Left ventricle myocardium inferior (tissue), 1 donor: Measurements from ENCODE around the gene CCDC179. TPM values are rescaled to one million over a fixed set of nuclear protein-coding genes. Genes with fewer than 3 reads are reported as not detected.

Experiments used
- DNase-seq: peaks from one replicate; pipeline ENCODE4 v3.0.0-alpha.2; 2020
- H3K27ac ChIP-seq: fragments of 200-600 bp; replicated peaks from 2 replicates; pipeline ENCODE4 v1.8.0; 2021
- H3K27me3 ChIP-seq: fragments of 200-600 bp; 2 replicates; pipeline ENCODE4 v1.8.0; 2021; ENCODE audit warnings: low read depth
- H3K36me3 ChIP-seq: fragments of 200-600 bp; 2 replicates; pipeline ENCODE4 v1.8.0; 2021
- H3K4me1 ChIP-seq: fragments of 200-600 bp; 2 replicates; pipeline ENCODE4 v1.8.0; 2021
- H3K4me3 ChIP-seq: fragments of 200-600 bp; 2 replicates; pipeline ENCODE4 v1.8.0; 2021; ENCODE audit warnings: mild to moderate bottlenecking, moderate library complexity
- H3K9me3 ChIP-seq: fragments of 200-600 bp; replicated peaks from 2 replicates; pipeline ENCODE4 v1.8.0; 2021
- intact Hi-C: fragments of 100-400 bp; cut with micrococcal nuclease; formaldehyde crosslinking; loops from one replicate; pipeline ENCODE4 v1.11.0; 2022
- total RNA-seq: library from RNA; stranded (reverse); fragmentation: NEBNext Ultra II Directional; extraction: Animal tissue kit (Norgen Biotek cat#: 25700); gene quantifications from one replicate; pipeline ENCODE4 v1.2.1, GENCODE V29; 2021
- TF ChIP-seq, protein P1 (sequence below): fragments of 200-600 bp; IDR thresholded peaks from 2 replicates; pipeline ENCODE4 v1.8.0; 2021; ENCODE audit warnings: antibody characterized with exemption, mild to moderate bottlenecking, borderline replicate concordance
- donor health status: DM: no; HTN: yes; CAD: no; lungs with severe emphysema.

Gene CCDC179
- total RNA-seq, 1 donor from 2014 or later = not detected

DNA sequence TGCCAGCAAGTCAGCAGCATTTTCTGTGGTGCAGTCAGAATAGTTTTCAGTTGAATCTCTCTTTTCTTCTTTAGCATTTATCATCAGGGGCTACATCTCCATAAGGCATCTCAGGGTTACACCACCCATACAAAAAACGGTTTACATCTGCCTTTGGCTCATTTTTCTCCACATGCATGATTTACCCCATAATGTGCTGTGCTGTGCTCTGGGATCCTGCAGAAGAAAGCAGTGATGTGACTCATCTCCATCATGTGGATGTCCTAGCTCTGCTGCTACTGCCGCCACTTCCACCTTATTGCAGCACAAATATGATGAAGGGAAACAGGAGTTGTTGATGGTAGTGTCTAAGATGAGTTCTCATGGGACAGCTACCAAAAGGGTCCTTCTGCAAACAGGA lies 30.0 kb upstream of the CCDC179 start:
- intact Hi-C loops = no loop called here
- H3K27me3 ChIP-seq = no peaks in the 10 kb centered on the region
- no peaks in the 10 kb centered on the region for H3K4me1 ChIP-seq
- no peaks in the 10 kb centered on the region for H3K36me3 ChIP-seq
- TF ChIP-seq, protein P1, sequence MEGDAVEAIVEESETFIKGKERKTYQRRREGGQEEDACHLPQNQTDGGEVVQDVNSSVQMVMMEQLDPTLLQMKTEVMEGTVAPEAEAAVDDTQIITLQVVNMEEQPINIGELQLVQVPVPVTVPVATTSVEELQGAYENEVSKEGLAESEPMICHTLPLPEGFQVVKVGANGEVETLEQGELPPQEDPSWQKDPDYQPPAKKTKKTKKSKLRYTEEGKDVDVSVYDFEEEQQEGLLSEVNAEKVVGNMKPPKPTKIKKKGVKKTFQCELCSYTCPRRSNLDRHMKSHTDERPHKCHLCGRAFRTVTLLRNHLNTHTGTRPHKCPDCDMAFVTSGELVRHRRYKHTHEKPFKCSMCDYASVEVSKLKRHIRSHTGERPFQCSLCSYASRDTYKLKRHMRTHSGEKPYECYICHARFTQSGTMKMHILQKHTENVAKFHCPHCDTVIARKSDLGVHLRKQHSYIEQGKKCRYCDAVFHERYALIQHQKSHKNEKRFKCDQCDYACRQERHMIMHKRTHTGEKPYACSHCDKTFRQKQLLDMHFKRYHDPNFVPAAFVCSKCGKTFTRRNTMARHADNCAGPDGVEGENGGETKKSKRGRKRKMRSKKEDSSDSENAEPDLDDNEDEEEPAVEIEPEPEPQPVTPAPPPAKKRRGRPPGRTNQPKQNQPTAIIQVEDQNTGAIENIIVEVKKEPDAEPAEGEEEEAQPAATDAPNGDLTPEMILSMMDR = no peak
- DNase-seq = no peak
- no peaks in the 10 kb centered on the region for H3K9me3 ChIP-seq
- no peak overlapping the region for H3K27ac ChIP-seq
- H3K4me3 ChIP-seq = no peak overlapping the region

DNA sequence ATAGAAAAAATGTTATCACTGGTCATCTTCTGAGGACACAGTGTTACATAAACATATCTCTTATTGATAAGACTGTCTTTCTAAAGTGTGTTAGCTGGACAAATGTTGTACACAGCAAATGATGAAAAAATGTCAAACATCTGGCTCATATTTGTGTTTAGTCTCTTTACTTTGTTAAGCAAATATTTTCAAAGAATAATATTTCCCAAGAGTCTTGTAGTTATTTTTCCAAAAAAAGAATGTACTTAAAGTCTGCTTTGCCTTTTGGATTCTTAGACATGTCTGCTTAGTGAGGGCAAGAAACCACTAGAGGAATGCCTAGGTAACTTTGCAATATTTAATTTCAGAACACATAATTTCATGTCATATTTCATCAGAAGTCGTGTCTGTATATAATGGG lies 23.9 kb upstream of the CCDC179 start:
- no peak overlapping the region for H3K27ac ChIP-seq
- H3K27me3 ChIP-seq = no peaks in the 10 kb centered on the region
- no peak overlapping the region for H3K4me3 ChIP-seq
- H3K4me1 ChIP-seq = peaks cover 4% of the 10 kb centered on the region
- TF ChIP-seq, protein P1 = no peak
- no peak for DNase-seq
- no peaks in the 10 kb centered on the region for H3K36me3 ChIP-seq
- no peaks in the 10 kb centered on the region for H3K9me3 ChIP-seq
- intact Hi-C loops = no loop called here

DNA sequence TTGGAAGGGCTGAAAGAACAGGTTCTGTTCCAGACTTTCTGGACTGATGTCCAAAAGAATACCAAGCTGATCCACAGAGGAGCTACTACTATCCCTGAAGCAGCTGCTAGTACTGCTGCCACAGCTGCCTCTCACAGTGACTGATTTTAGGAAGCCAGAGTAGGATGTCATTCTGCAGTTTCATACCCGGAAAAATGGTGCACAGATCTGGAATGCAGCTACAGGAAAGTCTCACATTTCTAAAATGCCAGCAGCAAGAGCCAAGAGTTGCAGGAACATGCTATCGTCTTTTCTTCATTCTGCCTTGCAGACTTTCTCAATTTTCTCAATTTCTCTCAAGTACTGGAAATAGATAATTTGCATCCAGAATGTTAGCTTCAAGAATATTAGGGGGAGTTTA lies 19.4 kb upstream of the CCDC179 start:
- DNase-seq = no peak
- H3K27ac ChIP-seq = no peak overlapping the region
- no peaks in the 10 kb centered on the region for H3K36me3 ChIP-seq
- peaks cover 9% of the 10 kb centered on the region for H3K4me1 ChIP-seq
- H3K27me3 ChIP-seq = no peaks in the 10 kb centered on the region
- TF ChIP-seq, protein P1 = no peak
- intact Hi-C loops = no loop called here
- no peak overlapping the region for H3K4me3 ChIP-seq
- H3K9me3 ChIP-seq = no peaks in the 10 kb centered on the region

DNA sequence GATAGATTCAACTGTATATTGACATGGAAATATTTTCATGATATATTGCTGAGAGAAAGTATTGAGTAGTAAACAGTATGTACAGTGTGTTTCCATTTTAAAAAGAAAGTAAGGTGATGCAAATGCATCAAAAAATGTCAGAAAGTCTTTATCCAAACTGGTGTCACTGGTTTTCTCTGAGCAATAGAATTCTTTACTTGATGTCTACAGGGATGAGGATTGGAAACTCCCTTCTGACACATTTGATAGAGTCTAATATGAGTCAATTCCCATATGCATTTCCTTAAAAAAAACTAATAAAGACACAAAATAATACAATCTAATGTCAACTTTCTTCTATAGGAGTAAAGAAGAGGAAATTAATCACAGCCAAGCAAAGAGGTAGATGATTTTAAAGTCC lies 18.3 kb upstream of the CCDC179 start:
- H3K9me3 ChIP-seq = no peaks in the 10 kb centered on the region
- peaks cover 9% of the 10 kb centered on the region for H3K4me1 ChIP-seq
- H3K36me3 ChIP-seq = no peaks in the 10 kb centered on the region
- TF ChIP-seq, protein P1 = no peak
- no peak for DNase-seq
- H3K27ac ChIP-seq = no peak overlapping the region
- no peaks in the 10 kb centered on the region for H3K27me3 ChIP-seq
- H3K4me3 ChIP-seq = no peak overlapping the region
- intact Hi-C loops = no loop called here

DNA sequence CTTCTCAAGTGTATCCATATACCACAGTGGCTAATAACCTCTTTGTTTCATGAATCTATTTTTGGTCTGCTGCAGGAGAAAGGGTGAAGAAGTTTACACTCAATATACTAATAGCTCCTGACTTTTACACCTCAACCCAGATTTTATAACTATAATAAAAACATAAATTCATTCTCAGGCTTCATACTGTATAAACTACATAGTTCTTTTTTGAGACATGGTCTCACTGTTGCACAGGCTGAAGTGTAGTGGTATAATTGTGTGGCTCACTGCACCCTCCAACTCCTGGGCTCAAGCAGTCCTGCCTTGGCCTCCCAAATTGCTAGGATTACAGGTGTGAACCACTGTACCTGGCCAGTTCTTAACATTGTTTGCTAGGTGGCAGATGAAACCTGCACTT lies 17.8 kb upstream of the CCDC179 start:
- no peak for DNase-seq
- Histone ChIP-seq H3K9me3 (no peaks in the 10 kb centered on the region), H3K36me3 (no peaks in the 10 kb centered on the region), H3K27ac (no peak overlapping the region), H3K4me3 (no peak overlapping the region), H3K4me1 (peaks cover 9% of the 10 kb centered on the region), H3K27me3 (no peaks in the 10 kb centered on the region)
- intact Hi-C loops = no loop called here
- TF ChIP-seq, protein P1 = no peak
